Keratinocyte (primary cell): Measurements from ENCODE around the gene DNALI1. TPM values are rescaled to one million over a fixed set of nuclear protein-coding genes. Genes with fewer than 3 reads are reported as not detected.
A peak's percentile ranks its signal among the peaks of the same experiment; 100 is the strongest.

Experiments
- DNase-seq: peaks from one replicate; pipeline ENCODE4 v3.0.0-alpha.2; 2011; ENCODE audit warnings: low read depth, missing footprints, low spot score
- FAIRE-seq: peaks from 2 replicates; lab custom pipeline; 2011; peaks lifted over from hg19 to GRCh38; lab: Jason Lieb, UNC
- H2AFZ ChIP-seq: 2 replicates; pipeline ENCODE4 v1.6.0; 2012; ENCODE audit warnings: low read length, control low read depth, inconsistent platforms; ENCODE audit not compliant: control insufficient read depth
- H3K27ac ChIP-seq: 2 replicates; pipeline ENCODE4 v1.5.1; 2011; ENCODE audit warnings: low read length; ENCODE audit not compliant: control insufficient read depth, insufficient read depth
- H3K27me3 ChIP-seq: 3 replicates; pipeline ENCODE4 v1.6.0; 2011; ENCODE audit warnings: low read length; ENCODE audit not compliant: control insufficient read depth, insufficient read depth; ENCODE audit errors: extremely low read depth
- H3K36me3 ChIP-seq, 2 experiments: 2 replicates in 1 of 2; 3 replicates in 1 of 2; pipeline ENCODE4 v1.5.1; 2011; ENCODE audit warnings: low read length in 2 of 2, mild to moderate bottlenecking in 1 of 2; ENCODE audit not compliant: control insufficient read depth in 2 of 2, insufficient read depth in 2 of 2; ENCODE audit errors: extremely low read depth in 1 of 2
- H3K4me1 ChIP-seq: 3 replicates; pipeline ENCODE4 v1.5.1; 2011; ENCODE audit warnings: low read length; ENCODE audit not compliant: control insufficient read depth, insufficient read depth; ENCODE audit errors: extremely low read depth
- H3K4me2 ChIP-seq: 3 replicates; pipeline ENCODE4 v1.6.0; 2011; ENCODE audit warnings: low read depth, low read length; ENCODE audit not compliant: control insufficient read depth, insufficient read depth; ENCODE audit errors: extremely low read depth
- H3K4me3 ChIP-seq, 3 experiments: fragments of 200-600 bp in 1 of 3; sonication (generic) in 1 of 3; 2 replicates in 2 of 3; 3 replicates in 1 of 3; pipeline ENCODE4 v1.5.1; 2011 to 2016; ENCODE audit warnings: low read length in 3 of 3, mild to moderate bottlenecking in 3 of 3, control low read depth in 2 of 3, inconsistent platforms in 1 of 3, low read depth in 1 of 3, mixed read lengths in 1 of 3, mixed run types in 1 of 3, moderate library complexity in 1 of 3; ENCODE audit not compliant: control insufficient read depth in 2 of 3, insufficient read depth in 2 of 3; ENCODE audit errors: extremely low read depth in 1 of 3
- H3K79me2 ChIP-seq: 2 replicates; pipeline ENCODE4 v1.6.0; 2012; ENCODE audit warnings: low read length; ENCODE audit not compliant: control insufficient read depth, insufficient read depth
- H3K9ac ChIP-seq: 3 replicates; pipeline ENCODE4 v1.6.0; 2011; ENCODE audit warnings: low read length; ENCODE audit not compliant: control insufficient read depth, insufficient read depth; ENCODE audit errors: extremely low read depth
- H3K9me1 ChIP-seq: 3 replicates; pipeline ENCODE4 v1.6.0; 2011; ENCODE audit warnings: low read length; ENCODE audit not compliant: control insufficient read depth, insufficient read depth; ENCODE audit errors: extremely low read depth
- H3K9me3 ChIP-seq: 2 replicates; pipeline ENCODE4 v1.5.1; 2012; ENCODE audit warnings: low read depth, low read length; ENCODE audit not compliant: control insufficient read depth
- H4K20me1 ChIP-seq: 3 replicates; pipeline ENCODE4 v1.6.0; 2011; ENCODE audit warnings: low read length; ENCODE audit not compliant: control insufficient read depth, insufficient read depth; ENCODE audit errors: extremely low read depth
- CTCF ChIP-seq, 3 experiments: IDR thresholded peaks in 1 of 3; conservative IDR thresholded peaks in 1 of 3; optimal IDR thresholded peaks in 1 of 3; 2 replicates in 2 of 3; 3 replicates in 1 of 3; pipeline versions ENCODE3 to v1.5.1; 2011; ENCODE audit warnings: low read length in 3 of 3, mild to moderate bottlenecking in 3 of 3, moderate library complexity in 2 of 3, control low read depth in 1 of 3, inconsistent platforms in 1 of 3; ENCODE audit not compliant: insufficient read depth in 2 of 3; ENCODE audit errors: extremely low read depth in 1 of 3
- EZH2 ChIP-seq: IDR thresholded peaks from one replicate; pipeline ENCODE4 v1.6.1; 2012; ENCODE audit warnings: inconsistent platforms, mild to moderate bottlenecking, low read length, moderate library complexity
- dilution Hi-C: fragments of 300-500 bp; cut with MboI; formaldehyde crosslinking; loops from one replicate; pipeline ENCODE4 v1.7.0; 2020; ENCODE audit warnings: low sequenced_read_pairs; ENCODE audit not compliant: extremely low pct_ligation_motif_present
- polyA plus RNA-seq, 5 experiments: library from polyadenylated mRNA; depleted of rRNA in 3 of 5; stranded (reverse) in 3 of 5; stranded (forward) in 1 of 5; unstranded in 1 of 5; fragments of >200 nt; gene quantifications; 1 replicate in 1 of 5; 2 replicates in 3 of 5; 3 replicates in 1 of 5; pipeline versions ENCODE4 v1.2.1 to v1.2.3, GENCODE V29; 2011 to 2012; ENCODE audit warnings: missing spikeins in 2 of 5, low read depth in 1 of 5, low replicate concordance in 1 of 5

DNALI1 gene
- polyA plus RNA-seq, 1 donor (not counting 4 experiments of a cell fraction or from before 2014, with no cell fraction given) = 0.14 TPM

DNA sequence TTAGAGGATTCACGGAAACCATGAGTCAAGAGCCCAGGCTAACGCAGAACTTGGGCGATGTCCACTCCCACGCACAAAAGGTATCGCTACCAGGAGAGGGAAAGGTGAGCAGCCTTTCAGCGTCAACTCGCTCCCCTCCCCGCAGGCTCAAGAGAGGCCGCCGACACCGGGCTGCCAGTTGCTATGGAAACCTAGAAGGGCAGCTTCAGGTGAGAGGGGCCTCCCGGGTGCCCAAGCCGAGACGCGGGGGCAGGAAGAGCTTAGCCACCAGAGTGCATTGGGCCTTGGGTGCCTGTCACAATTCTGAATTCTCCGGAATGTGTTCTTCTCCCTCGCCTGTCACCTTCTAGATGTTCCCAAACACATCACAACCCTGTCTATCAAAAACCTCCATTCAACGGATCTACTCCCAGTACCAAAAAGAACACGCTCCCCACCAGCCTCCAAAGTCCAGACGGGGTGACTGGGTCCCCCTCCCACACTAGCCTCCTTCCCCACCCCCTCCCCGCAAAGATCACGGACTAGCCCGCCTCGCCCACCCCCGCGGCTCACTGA lies 42.9 kb upstream of the DNALI1 start:
- FAIRE-seq = no peak
- H3K36me3 ChIP-seq = peaks cover 4 to 7% of the 10 kb centered on the region in 2 experiments

DNA sequence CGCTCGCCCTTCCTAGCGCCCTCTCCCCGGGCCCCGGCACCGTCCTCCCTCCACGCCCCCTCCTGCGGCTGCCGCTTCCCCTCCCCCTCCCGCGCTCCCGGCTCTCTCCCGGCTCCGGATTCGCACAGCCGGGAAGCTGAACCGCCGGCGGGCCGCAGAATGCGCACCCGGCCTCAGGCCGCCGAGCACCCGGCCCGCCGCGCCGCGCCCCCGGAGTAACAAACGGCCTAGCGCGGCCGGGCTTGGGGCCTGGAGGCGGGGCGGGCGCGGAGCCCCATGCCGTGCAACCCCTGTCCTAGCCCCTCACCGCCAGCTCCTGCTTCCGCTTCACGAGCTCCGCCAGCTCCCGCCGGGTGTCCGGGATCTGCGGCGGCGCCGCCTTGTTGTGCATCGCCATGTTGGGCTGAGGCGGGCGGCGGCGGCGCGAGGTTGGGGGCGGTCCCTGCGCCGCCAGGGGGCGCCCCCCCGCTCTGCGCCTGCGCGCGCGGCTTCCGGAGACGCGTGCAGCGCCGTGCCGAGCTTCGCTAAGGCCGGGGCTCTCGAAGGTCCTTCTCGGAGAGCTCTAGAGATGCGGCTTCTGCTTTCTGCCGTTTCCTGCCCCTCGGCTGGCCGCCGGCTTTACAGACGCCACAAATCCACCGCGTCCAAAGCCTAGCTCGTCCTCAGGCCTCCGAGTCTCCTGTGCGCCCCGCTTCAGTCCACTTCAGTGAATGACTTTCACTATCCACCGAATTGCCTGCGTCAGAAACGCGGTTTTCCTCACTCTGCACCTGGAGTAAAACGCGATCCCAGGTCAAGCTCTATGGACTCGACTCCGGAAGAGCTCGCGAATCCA lies 42.2 kb upstream of the DNALI1 start, which contains the start of gene MEAF6:
Gene MEAF6, minus strand, starts transcription at position 417 of the 835 bp plus-strand sequence. Its CDS starts 20 bp downstream, at position 397.
- peaks cover 25% of the 10 kb centered on the region for H3K79me2 ChIP-seq
- H3K27me3 ChIP-seq = no peaks in the 10 kb centered on the region
- peak within 1 kb of the TSS; percentile 89 for H3K9ac ChIP-seq
- no peaks in the 10 kb centered on the region for H3K9me1 ChIP-seq
- peaks cover 13% of the 10 kb centered on the region for H3K4me1 ChIP-seq
- H3K27ac ChIP-seq = peak within 1 kb of the TSS; percentile 87
- peaks cover 4 to 7% of the 10 kb centered on the region in 2 experiments for H3K36me3 ChIP-seq
- H2AFZ ChIP-seq = peak within 1 kb of the TSS; percentile 97
- DNase-seq = no peak
- H4K20me1 ChIP-seq = no peaks in the 10 kb centered on the region
- peak within 1 kb of the TSS; percentile 68 to 89 (median 87) for H3K4me3 ChIP-seq
- H3K9me3 ChIP-seq = no peaks in the 10 kb centered on the region
- peak; percentile 46 to 65 (median 53) for TF ChIP-seq CTCF (optimal IDR thresholded peaks at IDR 0.05 in 1 of 3, IDR thresholded peaks at IDR 0.05 in 1 of 3, conservative IDR thresholded peaks at IDR 0.05 in 1 of 3; ENCODE audit: extremely low read depth in 1 of 3, insufficient read depth in 2 of 3, low read length in 3 of 3)
- TF ChIP-seq EZH2 = no peak
- H3K4me2 ChIP-seq = peak within 1 kb of the TSS; percentile 94
- no peak for FAIRE-seq
- dilution Hi-C loops = no loop called here

More for the DNA sequence above, 42.9 kb upstream of the DNALI1 start:
- H3K9me3 ChIP-seq = no peaks in the 10 kb centered on the region
- dilution Hi-C loops = no loop called here
- peaks cover 25% of the 10 kb centered on the region for H3K79me2 ChIP-seq
- peak overlapping the region; percentile 89 for H3K9ac ChIP-seq
- TF ChIP-seq EZH2 (no peak), CTCF (optimal IDR thresholded peaks at IDR 0.05 in 1 of 3, IDR thresholded peaks at IDR 0.05 in 1 of 3, conservative IDR thresholded peaks at IDR 0.05 in 1 of 3; ENCODE audit: extremely low read depth in 1 of 3, insufficient read depth in 2 of 3, low read length in 3 of 3) (peak in 1 of 3 experiments; percentile 5)
- H3K4me1 ChIP-seq = peaks cover 13% of the 10 kb centered on the region
- peak overlapping the region; percentile 84 for H3K4me2 ChIP-seq
- H3K27me3 ChIP-seq = no peaks in the 10 kb centered on the region
- H3K27ac ChIP-seq = peak overlapping the region; percentile 53
- no peak for DNase-seq
- peak overlapping the region; percentile 27 for H2AFZ ChIP-seq
- H4K20me1 ChIP-seq = no peaks in the 10 kb centered on the region
- no peaks in the 10 kb centered on the region for H3K9me1 ChIP-seq
- H3K4me3 ChIP-seq = peak overlapping the region; percentile 68 to 87 (median 85)
